NCI-H460 (cell line): ENCODE data around the gene VPS4B. TPM values are rescaled to one million over a fixed set of nuclear protein-coding genes. Genes with fewer than 3 reads are reported as not detected.

ENCODE experiments used
- DNase-seq: peaks from one replicate; pipeline ENCODE4 v3.0.0-alpha.2; 2016; ENCODE audit warnings: low read depth; ENCODE audit errors: extremely low read depth
- total RNA-seq: library from RNA; depleted of rRNA; stranded (reverse); fragments of >200 nt; shearing (Covaris generic); gene quantifications from 2 replicates; pipeline ENCODE4 v1.2.3, GENCODE V29; 2014

Gene VPS4B
- total RNA-seq, 1 experiment from 2014 or later = 39.6 TPM

GRCh38 chr18:63431180-63431579, 8.9 kb upstream of the VPS4B start:
- DNase-seq = no peak

GRCh38 chr18:63430526-63430925, 8.2 kb upstream of the VPS4B start:
- no peak for DNase-seq

- no peak for DNase-seq
These were observed 5.3 kb upstream of the VPS4B start for GRCh38 chr18:63427558-63427957.

- DNase-seq = no peak
These were observed 608 bp upstream of the VPS4B start for GRCh38 chr18:63422864-63423304.

GRCh38 chr18:63421514-63421913, 762 bp downstream of the VPS4B start:
- no peak for DNase-seq

GRCh38 chr18:63412953-63413352, 9.3 kb downstream of the VPS4B start:
- DNase-seq = no peak

GRCh38 chr18:63410792-63411191, 11.5 kb downstream of the VPS4B start:
- DNase-seq = no peak

GRCh38 chr18:63409301-63409700, 13.0 kb downstream of the VPS4B start:
- DNase-seq = no peak

GRCh38 chr18:63407734-63408133, 14.5 kb downstream of the VPS4B start:
- DNase-seq = no peak

- no peak for DNase-seq
These were observed 16.3 kb downstream of the VPS4B start for GRCh38 chr18:63405986-63406385.

- no peak for DNase-seq
These were observed 19.8 kb downstream of the VPS4B start for GRCh38 chr18:63402246-63403162.

- no peak for DNase-seq
These were observed 23.0 kb downstream of the VPS4B start for GRCh38 chr18:63399300-63399699.

GRCh38 chr18:63397349-63397748, 24.9 kb downstream of the VPS4B start:
- no peak for DNase-seq

GRCh38 chr18:63395503-63395902, 26.8 kb downstream of the VPS4B start:
- DNase-seq = no peak

GRCh38 chr18:63394954-63395353, 27.3 kb downstream of the VPS4B start:
- no peak for DNase-seq

- no peak for DNase-seq
These were observed 34.4 kb downstream of the VPS4B start for GRCh38 chr18:63387861-63388260.

GRCh38 chr18:63382843-63383242, 39.4 kb downstream of the VPS4B start:
- DNase-seq = no peak

GRCh38 chr18:63379639-63379962, 42.7 kb downstream of the VPS4B start:
- DNase-seq = no peak

GRCh38 chr18:63378919-63379638, 43.2 kb downstream of the VPS4B start:
- no peak for DNase-seq

GRCh38 chr18:63377275-63377980, 44.8 kb downstream of the VPS4B start:
- no peak for DNase-seq

GRCh38 chr18:63376538-63376937, 45.7 kb downstream of the VPS4B start:
- DNase-seq = no peak
